GM12873 (cell line): ENCODE data around the gene SIRPB2.

Source experiments
- CTCF ChIP-seq: IDR thresholded peaks from 2 replicates; pipeline ENCODE4 v1.5.1; 2012; ENCODE audit warnings: low read depth, mild to moderate bottlenecking, moderate library complexity, low read length, control low read depth; ENCODE audit not compliant: insufficient read depth; ENCODE audit errors: missing control alignments

SIRPB2 gene

GRCh38 chr20:1463971-1464570 is 27.1 kb downstream of the SIRPB2 start:
- no peak for TF ChIP-seq CTCF

DNA sequence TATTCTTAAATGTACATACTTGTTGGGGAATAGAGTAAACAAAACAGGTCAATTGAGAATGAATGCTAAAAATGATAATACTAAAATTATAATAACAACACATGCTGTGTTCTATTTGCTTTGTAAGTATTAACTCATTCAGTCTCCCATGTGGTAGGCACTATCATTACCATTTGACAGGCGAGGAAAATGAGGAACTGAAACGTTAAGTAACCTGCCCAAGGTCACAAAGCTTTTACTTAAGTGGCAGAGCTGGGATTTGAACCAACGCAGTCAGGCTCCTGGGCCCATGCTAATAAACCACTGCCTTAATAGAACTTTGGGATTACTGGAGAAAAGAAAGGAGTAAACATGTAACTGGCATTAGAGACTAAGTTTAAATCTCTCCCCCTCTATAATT is 28.4 kb downstream of the SIRPB2 start:
- TF ChIP-seq CTCF, result no peak

DNA sequence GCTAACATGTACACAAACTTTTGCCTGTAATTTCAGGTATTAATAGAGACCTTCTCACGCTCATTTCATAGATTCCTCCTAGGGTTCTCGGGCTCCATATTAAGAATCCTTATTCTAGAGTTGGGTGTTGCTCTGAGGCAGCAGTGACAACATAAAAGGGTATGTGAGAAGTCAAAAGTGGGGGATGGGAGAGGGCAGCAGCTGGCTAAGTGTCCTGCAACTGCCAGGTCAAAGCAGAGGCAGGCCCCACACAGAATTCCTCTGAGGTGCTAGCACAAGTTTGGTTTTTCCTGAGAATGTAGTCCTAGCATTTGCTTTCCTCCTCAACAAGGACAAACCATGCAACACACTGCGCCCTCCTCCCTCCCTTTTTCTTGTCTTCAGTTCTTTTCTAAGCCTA is 29.2 kb downstream of the SIRPB2 start:
- TF ChIP-seq CTCF, result no peak

GRCh38 chr20:1460275-1460674 is 30.9 kb downstream of the SIRPB2 start:
- TF ChIP-seq CTCF, result no peak

GRCh38 chr20:1457992-1458391 is 33.2 kb downstream of the SIRPB2 start:
- no peak for TF ChIP-seq CTCF

DNA sequence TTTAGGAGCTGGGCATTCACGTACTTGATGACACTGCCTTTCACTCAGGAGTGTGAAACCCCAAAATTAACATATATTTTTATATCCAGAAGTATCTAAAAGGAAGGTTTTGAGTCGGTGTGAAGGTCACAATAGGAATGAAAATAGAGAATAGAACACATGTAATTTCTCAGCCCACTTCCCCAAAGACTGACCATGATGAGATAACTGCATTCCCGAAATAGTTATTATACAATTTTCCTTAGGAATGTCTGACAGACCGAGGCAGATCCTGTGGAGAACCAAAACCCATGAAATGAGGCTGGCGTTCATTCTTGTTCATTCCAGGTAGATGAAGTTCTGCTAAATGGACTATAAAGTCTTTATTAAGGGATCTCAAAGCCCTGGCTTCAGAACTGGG is 34.9 kb downstream of the SIRPB2 start:
- TF ChIP-seq CTCF, result no peak

- no peak for TF ChIP-seq CTCF
Observed at GRCh38 chr20:1450926-1451491, 40.2 kb downstream of the SIRPB2 start.

DNA sequence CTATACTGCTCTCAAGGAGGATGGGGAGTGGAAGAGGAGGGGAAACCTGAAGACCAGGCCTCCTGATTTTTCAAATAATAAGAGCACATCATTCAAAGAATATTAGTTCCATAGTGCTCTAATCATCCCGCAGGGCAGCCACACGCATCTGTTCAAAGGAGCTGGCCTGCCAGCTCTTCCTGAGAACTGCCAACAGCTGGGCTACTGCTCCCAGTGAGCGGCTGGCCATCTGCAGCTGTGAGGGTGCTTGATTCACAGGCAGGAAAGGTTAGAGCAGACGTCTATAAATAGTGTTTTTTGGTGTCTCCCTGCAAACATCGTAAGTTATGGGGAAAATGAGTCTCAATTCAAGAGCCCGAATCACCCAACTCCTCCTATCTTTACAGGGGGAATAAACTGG is 41.9 kb downstream of the SIRPB2 start:
- no peak for TF ChIP-seq CTCF
